ENCODE data around the gene CASP7. TPM values are rescaled to one million over a fixed set of nuclear protein-coding genes. Genes with fewer than 3 reads are reported as not detected.

The CASP7 gene
- total RNA-seq, result 12.5 and 16.2 TPM in 2 replicates

DNA sequence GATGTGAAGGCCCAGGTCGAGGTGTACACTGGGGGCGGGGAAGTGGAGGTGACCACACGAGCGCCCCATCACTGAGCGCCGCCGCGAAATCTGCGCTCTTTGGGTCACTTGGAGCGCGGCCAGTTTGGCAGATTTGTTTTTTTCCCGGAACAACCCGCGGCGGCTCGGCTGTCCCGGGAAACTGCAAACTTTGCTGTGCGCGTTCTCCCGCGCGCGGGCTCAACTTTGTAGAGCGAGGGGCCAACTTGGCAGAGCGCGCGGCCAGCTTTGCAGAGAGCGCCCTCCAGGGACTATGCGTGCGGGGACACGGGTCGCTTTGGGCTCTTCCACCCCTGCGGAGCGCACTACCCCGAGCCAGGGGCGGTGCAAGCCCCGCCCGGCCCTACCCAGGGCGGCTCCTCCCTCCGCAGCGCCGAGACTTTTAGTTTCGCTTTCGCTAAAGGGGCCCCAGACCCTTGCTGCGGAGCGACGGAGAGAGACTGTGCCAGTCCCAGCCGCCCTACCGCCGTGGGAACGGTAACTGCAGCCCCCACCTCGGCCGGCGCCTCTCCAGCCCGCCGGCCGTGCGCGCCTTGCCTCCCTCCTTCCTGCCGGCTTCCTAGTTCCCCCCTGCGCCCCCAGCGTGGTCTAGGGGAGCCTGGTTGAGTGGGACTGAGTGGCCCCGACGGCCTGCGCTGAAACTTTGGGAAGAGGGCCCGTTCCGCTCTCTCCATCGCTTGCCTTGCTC is at the start of gene CASP7:
Gene CASP7, plus strand, starts transcription at position 450 of the 727 bp plus-strand sequence. CDS start 17,582 bp downstream, outside the sequence.

DNA sequence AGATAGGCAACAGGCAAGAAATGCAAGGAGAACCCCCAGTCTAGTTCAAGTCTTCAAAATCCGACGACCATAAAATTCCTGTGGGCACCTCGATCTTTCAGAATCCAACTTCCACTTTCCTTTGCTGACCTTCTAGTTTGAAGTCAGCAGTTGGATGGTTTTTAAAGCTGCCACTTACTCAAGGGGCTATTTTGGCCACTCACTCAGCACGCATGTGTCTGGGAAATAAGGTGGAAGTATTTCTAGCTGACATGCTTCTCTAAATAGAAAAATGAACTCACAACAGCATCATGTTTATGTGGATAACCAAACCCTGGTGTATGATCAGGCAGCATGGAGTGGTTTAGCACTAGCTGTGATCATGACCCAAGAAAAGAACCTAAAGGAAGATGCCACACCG is 15.8 kb upstream of the CASP7 start, which contains the start of gene NRAP:
Gene NRAP, minus strand, starts transcription at position 134 of the 400 bp plus-strand sequence. CDS start 159 bp downstream, outside the sequence.

DNA sequence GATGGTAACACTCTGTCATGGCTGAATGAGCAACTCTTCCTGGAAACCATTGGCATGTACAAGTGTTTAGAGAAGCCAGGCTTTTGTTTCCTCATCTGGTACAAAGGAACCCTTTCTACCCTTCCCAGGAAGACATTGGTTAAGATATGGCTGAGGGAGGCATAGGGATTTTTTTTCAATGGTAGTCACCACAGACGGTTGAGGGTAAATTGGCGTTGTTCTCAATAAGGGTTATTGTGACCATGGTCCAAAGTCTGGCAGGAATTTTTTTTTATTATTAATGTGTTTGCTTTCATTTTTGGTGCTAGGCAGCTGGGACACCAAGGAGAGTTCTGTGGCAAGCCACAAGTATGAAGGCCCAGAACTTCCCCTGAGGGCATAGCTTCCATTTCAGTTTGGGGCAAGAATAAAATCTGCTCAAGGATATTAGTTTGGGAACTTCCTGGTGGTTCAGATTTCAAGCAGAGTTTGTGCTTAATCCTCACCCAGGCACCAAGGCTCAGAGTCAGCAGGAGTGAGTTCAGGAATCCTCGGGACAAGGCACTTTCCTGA is 71.5 kb downstream of the CASP7 start, which contains the start of gene PLEKHS1:
Gene PLEKHS1, plus strand, starts transcription at position 502 of the 552 bp plus-strand sequence. CDS start 3,596 bp downstream, outside the sequence.

Other genes starting within 250 kb of the CASP7 start
- gene HABP2, start 126.9 kb upstream of the CASP7 start, total RNA-seq, result 0.16 and 1.3 TPM in 2 replicates
- gene NRAP, start 15.9 kb upstream of the CASP7 start, total RNA-seq, result not detected in 2 replicates
- gene PLEKHS1, start 71.8 kb downstream of the CASP7 start, total RNA-seq, result not detected in 2 replicates
- gene DCLRE1A, start 174.2 kb downstream of the CASP7 start, total RNA-seq, result 3.0 and 8.3 TPM in 2 replicates
- 20.2 and 33.7 TPM in 2 replicates for gene NHLRC2, start 174.7 kb downstream of the CASP7 start, total RNA-seq

Measured in mesangial cell (primary cell).